T-cell (primary cell): ENCODE measurements around the gene HSCB. TPM values are rescaled to one million over a fixed set of nuclear protein-coding genes. Genes with fewer than 3 reads are reported as not detected.

Experiments
- ATAC-seq, 4 experiments: fragments of 200-7000 bp in 3 of 4; fragments of 150-1000 bp in 1 of 4; cut with Tn5 transposase; replicated peaks in 1 of 4; 1 replicate in 3 of 4; 2 replicates in 1 of 4; pipeline ENCODE4 v1.10.0; 2021; ENCODE audit warnings: moderate library complexity in 3 of 4, mild to moderate bottlenecking in 2 of 4, moderate number of reproducible peaks in 1 of 4
- CTCF ChIA-PET, 2 donors: fragments of 300-600 bp; sonication (Branson Sonifier 250); formaldehyde crosslinking; loops; one replicate each; lab custom pipeline; 2022; ENCODE audit warnings: antibody characterized with exemption in 2 of 2; lab: Charles Lee
- POLR2A ChIA-PET, 2 donors: fragments of 300-600 bp; sonication (Branson Sonifier 250); formaldehyde crosslinking; loops; one replicate each; lab custom pipeline; 2022; ENCODE audit warnings: antibody characterized with exemption in 2 of 2; lab: Charles Lee
- DNase-seq, 35 experiments: peaks; one replicate each; pipeline versions ENCODE4 v3.0.0 to v3.0.0-alpha.2; 2013 to 2023
- H3K27ac ChIP-seq: one replicate; pipeline ENCODE4 v1.5.1; 2013; ENCODE audit warnings: low read length
- H3K27me3 ChIP-seq, 2 experiments: replicated peaks in 1 of 2; 1 replicate in 1 of 2; 2 replicates in 1 of 2; pipeline versions ENCODE4 v1.6.1 to v1.7.0; 2013; ENCODE audit warnings: low read length in 1 of 2, mixed read lengths in 1 of 2; ENCODE audit not compliant: control insufficient read depth in 2 of 2, insufficient read depth in 2 of 2; ENCODE audit errors: extremely low read depth in 1 of 2
- H3K36me3 ChIP-seq, 2 donors: 1 replicate in 1 of 2; 2 replicates in 1 of 2; pipeline versions ENCODE4 v1.6.1 to v1.7.0; 2013; ENCODE audit warnings: low read length in 1 of 2; ENCODE audit not compliant: control insufficient read depth in 2 of 2, insufficient read depth in 1 of 2; ENCODE audit errors: extremely low read depth in 1 of 2
- H3K4me1 ChIP-seq, 2 experiments: 1 replicate in 1 of 2; 2 replicates in 1 of 2; pipeline versions ENCODE4 v1.6.1 to v1.7.0; 2013; ENCODE audit warnings: low read length in 2 of 2, mixed read lengths in 1 of 2; ENCODE audit not compliant: insufficient read depth in 2 of 2, control insufficient read depth in 1 of 2; ENCODE audit errors: extremely low read depth in 1 of 2
- H3K4me3 ChIP-seq, 2 donors: 1 replicate in 1 of 2; 2 replicates in 1 of 2; pipeline versions ENCODE4 v1.5.1 to v1.7.0; 2013; ENCODE audit warnings: mild to moderate bottlenecking in 2 of 2, low read length in 1 of 2, moderate library complexity in 1 of 2; ENCODE audit not compliant: control insufficient read depth in 1 of 2; ENCODE audit errors: extremely low read depth in 1 of 2
- H3K9me3 ChIP-seq: 2 replicates; pipeline ENCODE4 v1.7.0; 2013
- H3K27ac Mint-ChIP-seq, 2 donors: one replicate each; pipeline ENCODE4 v1.8.0; 2020 to 2021; ENCODE audit warnings: mild to moderate bottlenecking in 2 of 2, mixed read lengths in 2 of 2
- H3K27me3 Mint-ChIP-seq, 2 donors: one replicate each; pipeline ENCODE4 v1.8.0; 2021 to 2022; ENCODE audit warnings: mixed read lengths in 2 of 2
- H3K36me3 Mint-ChIP-seq: one replicate; pipeline ENCODE4 v1.8.0; 2021; ENCODE audit warnings: mixed read lengths
- H3K4me1 Mint-ChIP-seq, 3 donors: one replicate each; pipeline ENCODE4 v1.8.0; 2020 to 2022; ENCODE audit warnings: mixed read lengths in 3 of 3, mild to moderate bottlenecking in 1 of 3
- H3K4me3 Mint-ChIP-seq, 3 donors: one replicate each; pipeline ENCODE4 v1.8.0; 2020 to 2022; ENCODE audit warnings: mild to moderate bottlenecking in 3 of 3, mixed read lengths in 3 of 3, moderate library complexity in 3 of 3
- H3K9me3 Mint-ChIP-seq, 3 donors: one replicate each; pipeline ENCODE4 v1.8.0; 2020 to 2022; ENCODE audit warnings: mixed read lengths in 3 of 3
- WGBS: methylation state at CpG from one replicate; pipeline ENCODE4 v1.1.5; 2013; ENCODE audit warnings: missing lambda C conversion rate; ENCODE audit not compliant: insufficient coverage; 5-methylcytosine and 5-hydroxymethylcytosine counted together
- total RNA-seq, 35 experiments: library from RNA in 6 of 35; stranded (reverse) in 6 of 35; fragments of 120-200 nt in 1 of 35; gene quantifications; one replicate each; pipeline versions ENCODE4 v1.2.1 to v1.2.4 and lab custom pipeline; 2013 to 2026

HSCB gene
- total RNA-seq, 5 donors from 2014 or later (not counting 1 experiment from before 2014, with no cell fraction given), result 6.9 to 11.9 (median 11.5) TPM

GRCh38 chr22:28769394-28770085 lies 27.7 kb downstream of the HSCB start:
- peaks cover 0 to 4% of the 10 kb centered on the region in 2 donors for H3K36me3 ChIP-seq
- no peak overlapping the region for H3K27ac ChIP-seq
- Mint-ChIP-seq H3K9me3 (peaks cover 0 to 3% (median 0%) of the 10 kb centered on the region in 3 donors), H3K4me3 (no peak overlapping the region), H3K36me3 (peaks cover 8% of the 10 kb centered on the region), H3K27me3 (no peaks in the 10 kb centered on the region), H3K4me1 (peaks cover 11 to 13% (median 13%) of the 10 kb centered on the region in 3 donors), H3K27ac (no peak overlapping the region)
- no peak for ATAC-seq
- no peaks in the 10 kb centered on the region for H3K9me3 ChIP-seq
- ChIA-PET POLR2A (no interaction called here), CTCF (no interaction called here)
- WGBS, result 97% methylated on average over 13 of the region's 14 CpGs
- H3K4me1 ChIP-seq, result peaks cover 4 to 19% of the 10 kb centered on the region in 2 experiments
- no peak overlapping the region for H3K4me3 ChIP-seq
- H3K27me3 ChIP-seq, result no peaks in the 10 kb centered on the region
- no peak for DNase-seq

- Histone ChIP-seq H3K4me3 (no peak overlapping the region), H3K9me3 (no peaks in the 10 kb centered on the region), H3K27me3 (no peaks in the 10 kb centered on the region), H3K27ac (no peak overlapping the region), H3K36me3 (peaks cover 4 to 17% of the 10 kb centered on the region in 2 donors), H3K4me1 (peaks cover 7 to 31% of the 10 kb centered on the region in 2 experiments)
- Mint-ChIP-seq H3K4me1 (peaks cover 29% of the 10 kb centered on the region in 3 donors), H3K9me3 (peaks cover 0 to 3% (median 0%) of the 10 kb centered on the region in 3 donors), H3K27me3 (no peaks in the 10 kb centered on the region), H3K4me3 (no peak overlapping the region), H3K36me3 (peaks cover 13% of the 10 kb centered on the region), H3K27ac (no peak overlapping the region)
- ATAC-seq (no peak), DNase-seq (no peak)
- CTCF ChIA-PET, result no interaction called here
- POLR2A ChIA-PET, result no interaction called here
- 78% methylated on average over 1 of the region's 5 CpGs for WGBS
Observed at GRCh38 chr22:28771195-28771791, 29.5 kb downstream of the HSCB start.

DNA sequence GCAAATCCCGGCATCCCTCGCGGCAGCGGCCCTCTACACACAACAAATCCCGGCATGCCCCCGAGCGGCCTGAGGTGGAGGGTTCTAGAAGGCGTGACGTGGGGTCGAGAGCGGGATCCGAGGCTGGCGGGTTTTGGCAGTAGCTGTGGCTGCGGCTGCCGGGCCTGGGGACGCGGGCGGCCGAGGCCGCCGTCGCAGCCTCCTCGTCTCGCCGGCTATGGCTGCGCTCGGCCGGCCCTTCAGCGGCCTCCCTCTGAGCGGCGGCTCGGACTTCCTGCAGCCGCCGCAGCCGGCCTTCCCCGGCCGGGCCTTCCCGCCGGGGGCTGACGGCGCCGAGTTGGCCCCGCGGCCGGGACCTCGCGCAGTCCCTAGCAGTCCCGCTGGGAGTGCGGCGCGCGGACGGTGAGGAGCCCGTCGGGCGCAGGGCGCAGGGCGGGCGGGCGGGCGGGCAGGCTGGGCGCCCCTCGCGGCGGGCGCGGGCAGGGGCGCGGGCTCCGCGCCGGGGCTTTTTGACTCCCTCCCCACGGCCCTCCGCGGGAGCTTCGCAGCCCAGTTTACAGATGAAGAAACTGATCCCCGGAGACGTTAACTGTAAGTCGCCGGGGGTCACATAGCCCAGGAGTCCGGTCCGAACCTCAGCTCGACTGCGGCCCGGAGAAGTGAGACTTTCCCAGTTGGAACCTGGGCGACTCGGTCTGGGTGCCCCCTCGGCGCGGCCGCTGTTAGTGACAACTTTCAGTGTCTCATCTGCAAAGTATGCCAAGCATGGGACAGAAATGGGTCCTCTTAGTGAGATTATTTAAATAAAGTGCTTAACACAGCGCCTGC lies 31.0 kb downstream of the HSCB start, which contains the start of gene CCDC117:
Gene CCDC117 (plus strand): TSS at position 63 of the 828 bp plus-strand sequence. CDS start 155 bp downstream, at position 218.
- ChIA-PET CTCF (interaction anchor here in 1 of 2 donors (0.5 to 1.0 kb wide), 7 partner anchors 8 to 64 kb away, joined by 3 to 6 read pairs (median 3); no protein-coding TSS in a partner anchor), POLR2A (interaction anchor here in 1 of 2 donors (0.6 kb wide), 1 partner anchor 11 kb away, joined by 3 read pairs; no protein-coding TSS in a partner anchor)
- ATAC-seq (peak; percentile 95 to 97 (median 96)), DNase-seq (peak; percentile 80 to 95 (median 91))
- Mint-ChIP-seq H3K36me3 (peaks cover 13% of the 10 kb centered on the region), H3K4me3 (peak within 1 kb of the TSS; percentile 97 to 98 (median 97)), H3K9me3 (peaks cover 0 to 3% (median 0%) of the 10 kb centered on the region in 3 donors), H3K27ac (peak within 1 kb of the TSS; percentile 90 to 94), H3K4me1 (peaks cover 33 to 36% (median 34%) of the 10 kb centered on the region in 3 donors), H3K27me3 (no peaks in the 10 kb centered on the region)
- H3K36me3 ChIP-seq, result peaks cover 4 to 17% of the 10 kb centered on the region in 2 donors
- peak within 1 kb of the TSS; percentile 31 for H3K27ac ChIP-seq
- H3K4me3 ChIP-seq, result peak within 1 kb of the TSS; percentile 64 to 76
- under 1% methylated on average over 77 of the region's 92 CpGs for whole genome bisulfite sequencing
- H3K9me3 ChIP-seq, result no peaks in the 10 kb centered on the region
- no peaks in the 10 kb centered on the region for H3K27me3 ChIP-seq
- H3K4me1 ChIP-seq, result peaks cover 7 to 41% of the 10 kb centered on the region in 2 experiments

DNA sequence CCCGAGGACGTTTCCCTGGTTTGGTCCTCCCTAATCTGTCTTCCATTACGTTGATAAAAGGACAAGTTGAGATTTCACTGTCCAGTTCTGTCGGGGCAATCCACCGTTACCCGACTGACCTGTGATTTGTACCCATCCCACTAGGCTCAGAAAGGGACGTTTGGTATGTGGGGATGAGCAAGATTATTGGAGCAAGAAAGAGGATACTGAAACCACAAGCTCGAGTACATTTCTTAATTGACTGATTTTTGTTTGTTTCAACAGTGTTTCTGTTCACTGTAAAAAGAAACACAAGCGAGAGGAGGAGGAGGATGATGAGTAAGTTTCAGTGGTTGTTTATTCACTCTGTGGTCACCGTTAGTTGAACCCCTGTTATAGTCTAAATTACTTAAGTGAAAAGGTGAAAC lies 31.6 kb downstream of the HSCB start:
- no peaks in the 10 kb centered on the region for H3K9me3 ChIP-seq
- Mint-ChIP-seq H3K9me3 (peaks cover 0 to 3% (median 0%) of the 10 kb centered on the region in 3 donors), H3K36me3 (peaks cover 13% of the 10 kb centered on the region), H3K27ac (peak overlapping the region; percentile 90 to 94), H3K27me3 (no peaks in the 10 kb centered on the region), H3K4me1 (peaks cover 38 to 41% (median 40%) of the 10 kb centered on the region in 3 donors), H3K4me3 (peak overlapping the region; percentile 97 to 98 (median 97))
- ChIA-PET CTCF (interaction anchor here in 1 of 2 donors (0.5 to 1.1 kb wide), 5 partner anchors 7 to 64 kb away, joined by 3 read pairs; no protein-coding TSS in a partner anchor), POLR2A (no interaction called here)
- DNase-seq, result no peak
- peaks cover 4 to 22% of the 10 kb centered on the region in 2 donors for H3K36me3 ChIP-seq
- peak overlapping the region; percentile 31 for H3K27ac ChIP-seq
- H3K4me1 ChIP-seq, result peaks cover 7 to 41% of the 10 kb centered on the region in 2 experiments
- no peak for ATAC-seq
- peak overlapping the region; percentile 64 to 70 for H3K4me3 ChIP-seq
- H3K27me3 ChIP-seq, result no peaks in the 10 kb centered on the region
- WGBS, result 0% methylated on average over 2 of the region's 10 CpGs

GRCh38 chr22:28774378-28774777 lies 32.5 kb downstream of the HSCB start:
- H3K4me1 ChIP-seq, result peaks cover 7 to 41% of the 10 kb centered on the region in 2 experiments
- no peak overlapping the region for H3K27ac ChIP-seq
- H3K4me3 ChIP-seq, result no peak overlapping the region
- peaks cover 40 to 44% (median 42%) of the 10 kb centered on the region in 3 donors for H3K4me1 Mint-ChIP-seq
- H3K27me3 ChIP-seq, result no peaks in the 10 kb centered on the region
- H3K27me3 Mint-ChIP-seq, result no peaks in the 10 kb centered on the region
- peak overlapping the region; percentile 34 to 50 for H3K27ac Mint-ChIP-seq
- DNase-seq, result no peak
- H3K36me3 Mint-ChIP-seq, result peaks cover 13% of the 10 kb centered on the region
- WGBS, result no CpG with 5 or more reads among the region's 1 CpG
- H3K9me3 ChIP-seq, result no peaks in the 10 kb centered on the region
- ATAC-seq, result no peak
- peaks cover 4 to 22% of the 10 kb centered on the region in 2 donors for H3K36me3 ChIP-seq
- H3K4me3 Mint-ChIP-seq, result peak overlapping the region; percentile 97 to 98 (median 97)
- POLR2A ChIA-PET, result no interaction called here
- no peaks in the 10 kb centered on the region for H3K9me3 Mint-ChIP-seq
- CTCF ChIA-PET, result interaction anchor here (0.9 to 1.1 kb wide), 2 partner anchors 12 to 36 kb away, joined by 3 read pairs; no protein-coding TSS in a partner anchor
